RKO (cell line): Measurements from ENCODE around the gene TAB2.
"Not testable (repeated sequence)": the region's sequence is repeated elsewhere in the genome, so short reads cannot be mapped to it uniquely, and the experiment has no call there.

Experiments used
- DNase-seq: peaks from one replicate; pipeline ENCODE4 v3.0.0-alpha.2; 2016; ENCODE audit warnings: low spot score

TAB2 gene

GRCh38 chr6:149311766-149312165, 5.7 kb upstream of the TAB2 start:
- no peak for DNase-seq

GRCh38 chr6:149313070-149313469, 4.4 kb upstream of the TAB2 start:
- no peak for DNase-seq

- DNase-seq = no peak
Observed at GRCh38 chr6:149313861-149314260, 3.7 kb upstream of the TAB2 start.

GRCh38 chr6:149314325-149314905, 3.1 kb upstream of the TAB2 start:
- no peak for DNase-seq

DNA sequence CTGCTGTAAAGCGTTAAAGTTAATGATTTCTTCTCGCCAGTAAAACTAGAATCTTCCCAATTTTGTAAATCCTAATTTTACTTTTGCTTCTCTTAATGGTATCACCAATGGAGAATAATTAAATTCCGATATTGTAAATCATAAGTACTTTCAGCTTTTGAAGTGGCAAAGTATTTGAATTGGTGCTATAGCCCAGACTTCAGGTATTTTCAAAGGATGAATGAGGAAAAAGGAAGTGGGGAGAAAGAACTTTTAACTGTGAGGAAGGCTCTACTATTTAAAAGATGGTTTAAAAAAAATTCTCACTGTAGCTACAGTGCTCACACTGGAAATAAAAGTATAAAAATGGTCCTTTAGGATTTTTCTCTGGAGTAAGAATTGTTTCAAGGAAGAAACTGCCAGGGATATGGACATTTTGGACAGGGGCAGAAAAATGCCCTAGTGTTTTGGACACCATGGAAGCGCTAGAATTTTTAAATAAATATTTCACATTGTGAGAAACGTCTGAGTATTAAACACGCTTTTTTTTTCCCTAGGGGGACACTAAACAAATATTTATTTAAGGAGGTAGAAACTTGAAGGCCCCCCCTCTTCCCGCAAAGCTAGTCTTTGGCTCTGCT, 1.3 kb upstream of the TAB2 start:
- DNase-seq = no peak

DNA sequence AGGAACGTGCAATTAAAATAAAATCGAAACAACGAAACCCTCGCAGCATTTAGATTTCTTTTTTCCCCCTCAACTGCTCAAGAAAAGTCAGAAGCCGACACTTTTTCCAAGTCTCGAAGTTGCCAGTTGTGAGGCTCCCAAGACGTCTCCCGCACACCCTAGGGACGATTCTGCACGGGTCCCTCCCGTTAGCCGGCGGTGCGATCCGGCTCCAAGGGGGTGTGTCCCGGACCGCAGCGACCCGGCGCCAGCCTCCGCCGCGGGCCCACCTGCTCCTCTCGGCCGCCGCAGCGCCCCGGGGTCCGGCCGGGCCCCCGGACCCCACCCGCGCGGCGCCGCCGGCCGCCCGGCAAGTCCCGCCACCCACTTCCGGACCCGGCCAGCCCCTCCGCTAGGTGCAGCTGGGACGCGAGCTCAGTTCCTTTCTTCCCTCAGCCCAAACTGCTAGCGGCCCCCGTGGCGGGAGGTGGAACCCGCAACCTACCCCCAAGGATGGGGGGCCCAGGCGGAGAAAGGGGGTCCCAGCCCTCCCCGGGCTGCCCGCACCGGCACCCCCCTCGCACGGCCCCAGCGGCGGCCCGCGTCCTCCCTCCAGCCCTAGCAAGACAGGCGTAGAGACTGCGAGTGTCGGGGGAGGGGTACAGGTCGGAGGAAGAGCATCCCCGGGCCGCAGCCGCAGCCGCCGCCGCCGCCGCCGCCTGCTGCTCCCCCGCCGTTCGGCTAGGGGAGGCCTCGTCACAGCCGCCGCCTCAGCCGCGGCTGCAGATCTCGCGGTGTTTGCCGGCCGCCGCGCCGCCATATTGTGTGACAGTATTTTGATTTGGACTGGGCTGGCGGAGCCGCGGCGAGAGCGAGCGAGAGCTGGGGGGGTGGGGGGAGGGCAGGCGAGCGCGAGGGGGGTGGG, 520 bp upstream of the TAB2 start:
- peak; percentile 92 for DNase-seq

DNA sequence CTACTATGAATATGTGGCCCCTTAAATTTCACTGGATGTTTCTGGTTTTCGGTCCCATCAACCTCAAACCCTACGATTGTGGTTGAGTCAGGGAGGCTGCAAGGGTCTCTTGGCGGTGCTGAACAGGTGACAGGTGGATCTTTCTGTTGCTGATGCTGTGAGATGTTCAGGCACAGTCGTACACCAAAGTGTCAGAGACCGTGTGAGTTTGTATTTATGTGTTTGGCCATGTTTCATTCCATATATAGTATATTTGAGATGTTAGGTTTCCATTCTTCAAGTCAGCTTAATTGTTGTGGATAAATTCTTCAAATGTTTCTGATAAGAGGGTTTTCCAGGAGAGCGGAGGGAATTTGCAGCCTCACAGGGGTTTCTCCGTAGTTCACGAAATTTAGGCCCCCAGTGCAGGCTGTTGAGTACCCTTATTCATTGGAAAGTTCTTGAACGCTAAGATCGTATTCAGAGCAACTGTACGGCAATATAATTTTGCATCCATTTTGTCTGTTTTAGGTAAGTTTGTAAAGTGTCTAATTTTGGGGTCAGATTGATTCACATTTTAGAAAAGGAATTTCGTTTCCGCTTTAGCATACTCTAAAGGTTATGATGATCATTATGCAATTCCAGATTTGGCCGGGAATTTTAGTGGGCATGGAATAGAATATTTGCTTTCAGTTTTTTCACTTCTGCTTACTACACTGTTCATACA, 1.2 kb downstream of the TAB2 start:
- peak; percentile 32 for DNase-seq

DNA sequence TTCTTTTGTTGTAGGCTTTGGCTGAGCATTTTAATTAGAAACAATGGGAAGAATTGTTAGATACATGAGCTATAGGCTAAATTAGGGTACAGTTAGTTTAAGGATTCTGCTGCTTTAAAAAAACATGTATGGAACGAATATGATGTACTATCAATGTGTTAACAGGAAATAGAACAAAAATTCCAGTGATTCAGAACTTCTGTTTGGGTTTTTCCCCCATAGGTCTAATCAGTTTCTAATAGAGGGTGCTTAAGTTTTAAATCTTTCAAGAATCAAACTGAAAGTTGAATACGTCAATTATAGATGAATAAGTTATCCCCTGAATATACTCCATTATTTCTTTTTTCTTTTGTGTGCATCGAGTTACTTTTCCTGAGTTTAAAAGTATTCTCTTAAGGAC, 1.9 kb downstream of the TAB2 start:
- DNase-seq = no peak

GRCh38 chr6:149320016-149320415, 2.5 kb downstream of the TAB2 start:
- not testable (repeated sequence) for DNase-seq

DNA sequence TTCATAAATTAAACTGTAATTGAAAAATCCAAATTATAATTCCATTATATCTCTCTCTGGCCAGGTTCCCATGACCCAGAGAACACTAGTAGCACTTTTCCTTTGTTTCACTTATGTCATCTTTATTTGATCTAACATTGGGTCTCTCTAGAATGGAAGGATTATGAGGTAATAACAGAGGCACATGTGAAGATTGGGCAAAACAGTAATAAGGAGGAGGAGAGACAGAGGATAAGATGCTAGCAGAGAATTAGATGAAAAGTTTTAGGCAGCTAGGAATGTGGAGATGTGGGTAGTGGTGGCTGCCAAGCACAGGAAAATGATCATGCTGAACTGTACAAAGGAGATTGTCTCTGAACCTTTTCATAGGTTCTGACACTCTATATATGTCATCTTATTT, 3.3 kb downstream of the TAB2 start:
- DNase-seq = no peak

GRCh38 chr6:149323353-149323752, 5.8 kb downstream of the TAB2 start:
- no peak for DNase-seq

- DNase-seq = no peak
Observed at GRCh38 chr6:149323925-149324324, 6.4 kb downstream of the TAB2 start.

DNA sequence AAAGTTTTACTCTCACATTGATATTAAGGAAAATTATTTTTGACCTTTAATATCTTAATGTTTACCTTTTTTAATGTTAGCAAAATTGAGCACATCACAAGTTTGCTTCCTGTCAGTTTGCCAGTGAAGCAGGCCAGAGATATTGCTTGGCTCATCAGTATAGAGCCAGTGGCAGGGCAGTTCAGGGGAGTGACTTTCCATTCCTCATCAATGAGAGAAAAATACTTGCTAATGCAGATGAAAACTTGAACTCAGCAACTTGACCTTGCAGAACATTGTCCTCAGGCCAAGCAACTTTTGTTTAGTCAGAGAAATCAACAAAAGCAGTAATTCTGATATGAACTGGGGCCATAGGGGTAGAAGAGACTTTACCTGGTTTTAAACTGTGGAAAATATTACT, 6.9 kb downstream of the TAB2 start:
- no peak for DNase-seq

- DNase-seq = no peak
Observed at GRCh38 chr6:149325648-149326236, 8.2 kb downstream of the TAB2 start.

GRCh38 chr6:149327638-149328037, 10.1 kb downstream of the TAB2 start:
- DNase-seq = no peak

GRCh38 chr6:149328083-149328482, 10.6 kb downstream of the TAB2 start:
- DNase-seq = no peak

GRCh38 chr6:149329529-149329928, 12.0 kb downstream of the TAB2 start:
- no peak for DNase-seq

- DNase-seq = no peak
Observed at GRCh38 chr6:149330133-149330532, 12.6 kb downstream of the TAB2 start.

GRCh38 chr6:149331043-149331807, 13.7 kb downstream of the TAB2 start:
- DNase-seq = no peak

DNA sequence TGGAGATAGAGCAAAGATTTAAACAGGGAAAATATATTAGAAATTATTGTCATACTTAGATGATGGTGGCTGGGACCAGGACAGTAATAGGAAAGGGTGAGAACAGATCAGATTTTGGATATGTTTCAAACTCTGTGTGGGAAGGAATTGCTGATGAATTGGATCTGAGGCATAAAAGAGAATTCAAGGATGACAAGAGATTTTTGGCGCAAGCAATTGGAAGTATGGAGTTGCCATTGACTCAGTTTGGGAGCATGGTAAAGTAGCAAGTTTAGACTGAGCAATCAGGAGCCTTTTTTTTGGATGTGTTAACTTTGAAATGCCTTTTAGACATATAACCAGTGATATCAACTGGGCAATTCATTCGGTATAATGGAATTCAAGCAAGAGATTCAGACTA, 14.4 kb downstream of the TAB2 start:
- DNase-seq = no peak

GRCh38 chr6:149332602-149333265, 15.2 kb downstream of the TAB2 start:
- no peak for DNase-seq
